ENCODE measurements around the gene UVSSA. TPM values are rescaled to one million over a fixed set of nuclear protein-coding genes. Genes with fewer than 3 reads are reported as not detected.

The UVSSA gene
- total and polyA plus RNA-seq, 8 donors = 9.2 to 30.9 (median 14.5) TPM

DNA sequence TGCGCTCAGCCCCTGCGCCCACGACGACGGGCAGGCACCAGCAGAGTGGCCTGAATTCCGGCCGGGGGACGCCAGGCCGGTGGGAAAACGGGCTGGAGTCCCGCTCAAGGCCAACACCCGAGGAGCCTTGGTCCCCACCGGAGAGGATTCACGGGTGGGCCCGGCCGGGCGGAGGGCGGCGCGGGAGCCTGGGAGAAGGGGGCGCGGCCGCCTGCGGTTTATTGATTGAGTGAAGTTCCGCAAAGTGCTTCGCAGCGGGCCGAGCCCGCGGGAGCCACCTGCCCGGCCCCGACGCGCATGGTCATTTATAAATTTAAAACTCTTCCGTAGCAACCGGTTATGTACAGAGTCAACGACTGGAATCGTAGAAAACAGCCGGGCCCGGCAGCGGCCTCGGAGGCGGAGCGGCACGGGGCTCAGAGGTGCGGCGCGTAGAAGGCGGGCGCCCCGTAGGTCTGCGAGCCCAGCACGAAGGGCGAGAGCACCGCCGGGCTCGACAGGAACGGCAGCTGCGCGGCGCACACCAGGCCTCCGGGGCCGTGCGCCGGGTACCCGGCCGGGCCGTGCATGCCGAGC lies 55.6 kb downstream of the UVSSA start:
- peak in 2 of 4 donors; percentile 36 to 65 for ATAC-seq
- no peak for FAIRE-seq
- WGBS, 2 donors = 3 to 4% methylated on average over 46 to 69 of the region's 69 CpGs
- peaks cover 0 to 3% (median 0%) of the 10 kb centered on the region in 3 donors for H3K4me1 ChIP-seq
- TF ChIP-seq, protein P1, sequence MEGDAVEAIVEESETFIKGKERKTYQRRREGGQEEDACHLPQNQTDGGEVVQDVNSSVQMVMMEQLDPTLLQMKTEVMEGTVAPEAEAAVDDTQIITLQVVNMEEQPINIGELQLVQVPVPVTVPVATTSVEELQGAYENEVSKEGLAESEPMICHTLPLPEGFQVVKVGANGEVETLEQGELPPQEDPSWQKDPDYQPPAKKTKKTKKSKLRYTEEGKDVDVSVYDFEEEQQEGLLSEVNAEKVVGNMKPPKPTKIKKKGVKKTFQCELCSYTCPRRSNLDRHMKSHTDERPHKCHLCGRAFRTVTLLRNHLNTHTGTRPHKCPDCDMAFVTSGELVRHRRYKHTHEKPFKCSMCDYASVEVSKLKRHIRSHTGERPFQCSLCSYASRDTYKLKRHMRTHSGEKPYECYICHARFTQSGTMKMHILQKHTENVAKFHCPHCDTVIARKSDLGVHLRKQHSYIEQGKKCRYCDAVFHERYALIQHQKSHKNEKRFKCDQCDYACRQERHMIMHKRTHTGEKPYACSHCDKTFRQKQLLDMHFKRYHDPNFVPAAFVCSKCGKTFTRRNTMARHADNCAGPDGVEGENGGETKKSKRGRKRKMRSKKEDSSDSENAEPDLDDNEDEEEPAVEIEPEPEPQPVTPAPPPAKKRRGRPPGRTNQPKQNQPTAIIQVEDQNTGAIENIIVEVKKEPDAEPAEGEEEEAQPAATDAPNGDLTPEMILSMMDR (IDR thresholded peaks at IDR 0.05) = no peak
- H3K36me3 ChIP-seq = no peaks in the 10 kb centered on the region
- intact Hi-C loops (cut with DNase I) = no loop called here
- no peak overlapping the region for H3K27ac ChIP-seq
- DNase-seq = peak in 3 of 6 donors; percentile 4 to 65 (median 58)
- H3K4me3 ChIP-seq = no peak overlapping the region
- no peaks in the 10 kb centered on the region for H3K9me3 ChIP-seq
- H3K27me3 ChIP-seq = peaks cover 0 to 50% (median 3%) of the 10 kb centered on the region in 4 donors

DNA sequence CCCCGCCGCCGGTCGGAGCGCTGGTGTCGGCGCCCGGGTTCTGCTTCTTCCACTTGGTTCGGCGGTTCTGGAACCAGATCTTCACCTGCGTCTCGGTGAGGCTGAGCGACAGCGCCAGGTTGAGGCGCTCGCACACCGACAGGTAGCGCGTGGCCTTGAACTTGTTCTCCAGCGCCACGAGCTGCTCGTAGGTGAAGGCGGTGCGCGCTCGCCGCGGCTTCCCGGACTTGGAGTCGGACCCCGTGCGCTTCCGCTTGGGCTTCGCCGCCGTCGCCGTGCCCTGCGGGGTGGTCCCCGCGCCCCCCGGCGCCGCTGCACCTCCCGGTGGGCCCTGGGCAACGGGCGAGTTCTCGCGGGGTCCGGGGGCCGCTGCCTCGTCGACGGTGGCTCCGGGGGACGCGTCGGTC lies 56.2 kb downstream of the UVSSA start:
- H3K27ac ChIP-seq = no peak overlapping the region
- H3K27me3 ChIP-seq = peaks cover 0 to 56% (median 3%) of the 10 kb centered on the region in 4 donors
- no peaks in the 10 kb centered on the region for H3K9me3 ChIP-seq
- TF ChIP-seq, protein P1 (IDR thresholded peaks at IDR 0.05) = no peak
- ATAC-seq (no peak), FAIRE-seq (no peak), DNase-seq (peak in 2 of 6 donors; percentile 10 to 70)
- intact Hi-C loops (cut with DNase I) = no loop called here
- 3 to 4% methylated on average over 51 to 58 of the region's 58 CpGs for WGBS, 2 donors
- H3K36me3 ChIP-seq = no peaks in the 10 kb centered on the region
- no peak overlapping the region for H3K4me3 ChIP-seq
- peaks cover 0 to 3% (median 0%) of the 10 kb centered on the region in 3 donors for H3K4me1 ChIP-seq

DNA sequence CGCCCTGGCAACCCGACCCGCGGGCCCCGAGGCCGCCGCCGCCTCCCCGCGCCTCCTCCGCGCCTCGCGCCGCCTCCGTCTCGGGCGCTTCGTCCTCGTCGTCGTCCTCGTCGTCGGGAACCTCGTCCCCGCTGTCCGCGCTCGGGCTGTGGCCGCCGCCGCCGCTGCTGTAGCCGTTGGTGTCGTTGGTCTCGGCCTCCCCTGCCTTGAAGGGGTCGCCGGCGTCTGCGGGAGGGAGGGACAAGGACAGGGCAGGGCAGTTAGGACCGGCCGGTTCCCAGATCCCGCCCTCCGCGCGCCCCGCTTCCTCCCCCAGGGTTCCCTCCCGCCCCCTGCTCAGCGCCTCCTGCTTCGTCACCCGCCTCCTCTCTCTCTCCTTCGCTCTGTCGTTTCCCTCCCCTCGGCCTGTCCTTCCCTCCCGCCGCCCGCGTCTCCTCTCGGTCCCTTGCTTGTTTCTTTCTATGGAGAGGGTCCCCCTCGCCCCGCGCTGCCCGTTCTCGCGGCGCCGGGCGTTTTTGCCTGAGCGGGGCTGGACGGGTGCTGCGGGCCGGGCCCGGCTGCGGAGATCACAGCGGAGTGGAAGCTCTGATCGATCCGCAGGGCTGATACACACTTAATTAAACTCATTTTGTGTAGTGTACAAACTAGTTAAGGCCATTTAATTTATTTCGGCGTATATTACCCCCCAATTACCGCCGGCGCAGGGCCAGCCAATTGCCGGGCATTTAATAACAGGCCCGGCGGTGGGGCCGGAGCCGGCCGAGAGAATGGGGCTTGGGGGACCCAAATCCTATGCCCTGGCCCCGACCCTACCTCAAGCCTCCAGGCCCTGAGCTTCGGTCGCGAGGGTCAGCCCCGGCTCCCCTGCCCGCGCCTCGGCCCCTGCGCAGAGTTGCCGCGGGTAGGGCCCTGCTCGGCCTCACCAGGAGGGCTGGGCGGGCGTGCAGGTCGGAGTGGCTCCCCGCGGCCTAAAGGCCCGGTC lies 56.9 kb downstream of the UVSSA start:
- intact Hi-C loops (cut with DNase I) = no loop called here
- 4 to 6% methylated on average over 86 to 107 of the region's 107 CpGs for WGBS, 2 donors
- Histone ChIP-seq H3K36me3 (no peaks in the 10 kb centered on the region), H3K4me1 (peaks cover 0 to 3% (median 0%) of the 10 kb centered on the region in 3 donors), H3K27me3 (peaks cover 0 to 63% (median 5%) of the 10 kb centered on the region in 4 donors), H3K27ac (no peak overlapping the region), H3K4me3 (no peak overlapping the region), H3K9me3 (no peaks in the 10 kb centered on the region)
- TF ChIP-seq, protein P1 (IDR thresholded peaks at IDR 0.05) = no peak
- no peak for ATAC-seq
- no peak for FAIRE-seq
- DNase-seq = peak in 3 of 6 donors; percentile 10 to 68 (median 58)

DNA sequence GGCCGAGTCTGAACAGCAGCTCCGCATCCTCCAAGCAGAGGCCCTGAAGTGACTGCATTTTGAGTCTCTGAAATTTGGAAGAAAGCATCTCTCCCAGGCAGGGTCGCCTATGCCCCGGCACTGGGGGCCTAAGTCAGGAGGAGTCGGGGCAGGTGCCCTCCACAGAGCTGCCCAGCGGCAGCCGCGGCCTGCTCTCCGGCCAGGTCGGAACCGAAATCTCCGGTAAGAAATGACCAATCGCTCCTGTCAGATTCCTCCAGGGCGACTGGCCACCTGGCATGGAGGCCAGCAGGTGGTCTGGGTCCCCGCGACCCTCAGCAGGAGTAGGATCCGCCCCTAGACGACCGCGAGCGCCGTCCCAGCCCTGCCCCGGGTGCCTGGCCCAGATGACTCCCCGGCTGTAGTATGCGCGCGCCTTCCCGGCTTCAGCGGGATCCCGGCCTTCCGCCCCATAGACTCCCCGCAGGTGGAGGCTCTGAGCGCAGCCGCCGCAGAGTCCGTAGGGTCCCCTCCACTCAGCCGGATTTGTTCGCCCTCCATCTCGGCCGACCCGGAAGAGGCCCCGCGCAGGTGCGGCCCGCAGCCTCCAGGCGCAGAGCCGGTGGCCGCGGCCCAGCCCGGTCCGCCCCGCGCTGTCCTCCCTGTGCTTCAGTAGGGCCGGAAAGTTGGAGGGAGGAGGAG lies 57.7 kb downstream of the UVSSA start:
- Histone ChIP-seq H3K36me3 (no peaks in the 10 kb centered on the region), H3K4me3 (no peak overlapping the region), H3K27me3 (peaks cover 0 to 70% (median 5%) of the 10 kb centered on the region in 4 donors), H3K27ac (no peak overlapping the region), H3K9me3 (no peaks in the 10 kb centered on the region), H3K4me1 (peaks cover 0 to 3% (median 0%) of the 10 kb centered on the region in 3 donors)
- peak in 2 of 6 donors; percentile 11 to 51 for DNase-seq
- intact Hi-C loops (cut with DNase I) = no loop called here
- TF ChIP-seq, protein P1 (IDR thresholded peaks at IDR 0.05) = no peak
- ATAC-seq = no peak
- 7 to 9% methylated on average over 51 to 54 of the region's 54 CpGs for WGBS, 2 donors
- no peak for FAIRE-seq

All from pancreas (tissue), 10 donors.